ENCODE data around the gene SPATA19.
"Not testable (repeated sequence)": the region's sequence is repeated elsewhere in the genome, so short reads cannot be mapped to it uniquely, and the experiment has no call there.

The SPATA19 gene, protein sequence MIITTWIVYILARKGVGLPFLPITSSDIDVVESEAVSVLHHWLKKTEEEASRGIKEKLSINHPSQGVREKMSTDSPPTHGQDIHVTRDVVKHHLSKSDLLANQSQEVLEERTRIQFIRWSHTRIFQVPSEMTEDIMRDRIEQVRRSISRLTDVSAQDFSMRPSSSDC

DNA sequence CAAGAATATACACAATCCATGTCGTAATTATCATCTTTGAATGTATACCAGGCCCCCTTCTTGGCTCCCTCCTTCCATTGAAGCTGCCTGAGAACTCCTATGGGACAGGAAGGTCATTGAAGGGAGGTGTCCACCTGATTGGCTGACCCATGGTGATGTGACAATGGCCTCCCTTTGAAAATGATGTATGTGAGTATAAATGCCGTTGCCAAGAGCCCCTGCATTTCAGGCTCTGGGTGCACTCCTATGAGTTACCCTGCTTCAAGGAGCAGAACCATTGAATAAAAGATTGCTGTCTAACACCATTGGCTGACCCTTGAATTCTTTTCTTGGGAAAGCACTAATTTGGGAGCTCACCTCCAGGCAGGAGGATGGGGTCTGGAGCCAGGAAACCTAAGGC, at the start of gene SPATA19:
Gene SPATA19 (minus strand): TSS at position 101 of the 400 bp plus-strand sequence. CDS start 67 bp downstream, at position 34.
- DNase-seq: no peak

DNA sequence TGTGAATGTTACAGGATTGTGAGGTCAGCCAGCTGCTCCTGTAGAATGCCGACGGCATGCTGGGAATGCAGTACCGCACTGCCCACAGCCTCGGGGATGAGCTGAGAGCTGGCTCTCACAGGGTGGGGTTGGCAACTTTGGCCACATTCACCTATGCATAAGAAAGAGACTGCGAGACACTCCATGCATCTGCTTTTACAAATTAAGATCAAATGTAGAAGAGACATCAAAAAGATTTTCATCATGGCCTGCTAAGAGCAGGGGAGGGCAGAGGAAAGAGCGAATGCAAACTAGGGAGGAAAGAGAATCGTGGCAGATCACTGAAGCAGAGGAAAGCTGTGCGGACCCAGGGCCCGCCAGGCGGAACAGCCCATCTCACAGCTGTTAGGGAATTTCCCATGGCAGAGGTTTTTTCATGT, 49.8 kb upstream of the SPATA19 start:
- peak; percentile 71 for DNase-seq

DNA sequence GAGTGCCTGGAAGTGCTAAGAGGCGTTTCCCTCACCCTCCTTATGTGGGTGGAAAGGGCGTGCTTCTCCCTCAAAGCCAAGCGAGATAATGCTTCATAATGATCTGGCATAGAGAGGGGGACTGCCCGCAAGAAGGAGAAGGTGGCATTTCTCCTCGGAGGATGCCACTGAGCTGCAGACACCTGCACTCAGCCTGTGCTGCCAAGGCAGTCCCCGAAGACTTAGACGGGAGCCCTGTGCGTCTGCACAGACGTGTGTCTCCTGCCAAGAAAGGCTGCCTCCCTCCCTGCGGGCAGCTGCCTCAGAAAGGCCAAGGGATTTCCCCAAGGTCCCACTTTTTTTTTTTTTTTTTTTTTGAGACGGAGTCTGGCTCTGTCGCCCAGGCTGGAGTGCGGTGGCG, 48.1 kb upstream of the SPATA19 start:
- no peak for DNase-seq

DNA sequence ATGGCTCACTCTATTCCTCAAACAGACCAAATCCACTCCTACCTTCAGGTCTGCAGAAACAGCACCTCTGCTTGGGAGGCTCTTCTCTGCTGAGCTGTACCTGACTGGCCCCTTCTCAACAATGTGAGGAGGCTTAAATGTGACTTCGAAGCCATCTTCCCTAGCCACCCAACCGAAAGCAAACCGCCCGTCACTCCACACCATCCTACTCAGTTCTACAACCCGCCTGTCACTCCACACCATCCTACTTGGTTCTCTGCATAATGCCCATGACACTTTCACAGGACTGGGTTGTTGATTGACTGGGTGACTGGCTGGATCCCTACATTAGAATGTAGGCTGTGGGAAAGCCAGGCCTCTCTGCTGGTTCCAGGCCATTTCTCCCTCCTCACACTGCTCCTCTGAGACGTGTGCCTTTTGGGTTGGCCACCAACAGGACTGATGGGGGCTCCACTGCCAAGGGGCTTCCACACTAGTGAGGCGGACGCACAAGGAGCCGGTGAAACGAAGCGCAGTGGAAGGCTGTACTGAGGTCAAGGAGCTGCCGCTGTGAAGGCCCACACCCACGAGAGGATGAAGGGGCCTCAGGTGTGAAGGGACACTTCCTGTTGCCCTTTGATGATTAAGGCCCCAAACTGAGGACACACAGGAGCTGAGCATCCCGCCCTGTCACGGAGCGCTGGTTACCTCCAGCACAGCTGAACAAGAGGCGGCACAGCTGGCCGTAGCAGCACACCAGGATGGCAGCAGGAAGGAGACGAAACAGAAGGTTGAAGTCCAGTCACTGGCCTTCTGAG, 47.5 kb upstream of the SPATA19 start:
- no peak for DNase-seq

DNA sequence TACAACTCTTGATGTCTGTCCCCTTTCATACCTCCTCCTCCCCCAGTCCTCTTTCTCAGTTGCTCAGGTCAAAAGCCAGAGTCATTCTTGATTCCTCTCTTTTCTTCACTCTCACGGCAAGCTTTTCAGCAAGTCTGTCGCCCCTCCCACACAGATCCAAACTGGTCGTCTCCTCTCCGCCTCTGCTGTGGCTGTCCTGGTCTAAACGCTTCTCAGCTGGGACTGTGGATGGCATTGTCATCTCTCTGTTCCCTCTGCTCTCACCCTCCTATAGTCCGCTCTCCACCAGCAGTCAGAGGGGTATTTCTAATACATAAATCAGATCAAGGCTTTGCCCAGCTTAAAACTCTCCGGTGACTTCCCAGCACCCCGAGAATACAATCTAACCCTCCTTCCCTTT, 46.8 kb upstream of the SPATA19 start:
- DNase-seq: no peak

DNA sequence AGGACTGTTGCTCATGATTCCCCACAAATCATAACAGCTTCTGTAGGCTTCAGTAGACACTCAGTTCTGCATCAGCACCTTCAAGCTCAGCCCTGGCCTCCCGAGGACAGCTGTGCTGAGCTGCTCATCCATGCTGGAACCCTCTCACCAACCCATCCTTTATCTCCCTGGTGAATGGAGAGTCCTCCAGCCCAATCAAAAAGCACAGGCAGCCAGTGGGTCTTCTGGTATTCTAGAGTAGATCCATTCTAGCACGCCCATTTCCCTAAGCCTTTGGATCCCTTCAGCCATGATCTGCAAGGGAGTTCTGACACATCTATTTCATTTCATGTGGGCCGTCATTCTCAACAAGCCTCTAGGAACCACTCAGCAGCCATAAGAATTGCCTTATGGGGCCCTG, 44.6 kb upstream of the SPATA19 start:
- DNase-seq: no peak

DNA sequence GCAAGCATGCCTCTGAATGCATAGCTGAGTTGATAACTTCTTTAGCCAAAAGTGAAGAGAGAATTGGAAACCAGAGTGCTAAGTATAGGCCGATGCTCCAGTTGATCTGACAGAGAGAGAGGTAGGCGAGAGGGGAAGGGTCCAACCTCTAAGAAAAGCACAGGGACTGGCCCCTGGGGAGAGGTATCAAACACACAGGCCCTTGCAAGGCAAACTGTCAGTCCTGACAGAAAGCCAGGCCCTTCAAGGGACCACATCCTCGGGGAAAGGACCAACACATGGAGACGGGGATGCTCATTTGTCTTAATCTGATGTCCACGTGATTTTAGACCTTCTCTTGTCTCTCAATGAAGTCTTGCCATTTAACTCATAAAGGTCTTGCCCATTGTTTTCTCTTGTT, 43.9 kb upstream of the SPATA19 start:
- DNase-seq: no peak

DNA sequence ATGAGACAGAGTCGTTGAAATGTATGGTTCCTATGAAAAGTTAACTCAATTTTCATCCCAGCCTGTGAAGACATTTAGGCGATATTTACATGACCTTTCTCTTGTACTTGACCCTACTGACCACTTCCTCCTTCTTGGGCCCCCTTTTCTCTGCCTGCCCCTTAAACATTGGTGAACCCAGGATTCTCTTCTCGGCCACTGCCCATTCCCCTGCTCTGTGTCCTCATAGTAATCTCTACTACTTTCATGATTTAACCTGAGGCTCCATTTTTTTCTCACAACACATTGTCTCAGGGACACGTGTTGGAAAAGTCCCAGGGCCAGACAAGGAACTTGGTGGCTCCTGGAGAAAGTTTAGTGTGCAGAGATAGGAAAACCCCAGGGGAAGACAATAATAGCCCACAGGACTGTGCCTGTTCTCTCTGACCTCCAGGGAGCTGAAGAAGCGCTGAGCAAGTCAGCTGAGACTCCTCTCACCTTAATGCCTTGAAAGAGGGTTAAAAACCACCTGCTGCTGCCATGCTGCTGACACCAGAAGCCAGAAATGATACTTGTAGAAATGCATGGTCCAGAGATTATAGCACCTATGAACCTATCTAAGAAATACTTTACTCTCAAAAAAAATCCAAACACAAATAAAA, 42.5 kb upstream of the SPATA19 start:
- DNase-seq: no peak

DNA sequence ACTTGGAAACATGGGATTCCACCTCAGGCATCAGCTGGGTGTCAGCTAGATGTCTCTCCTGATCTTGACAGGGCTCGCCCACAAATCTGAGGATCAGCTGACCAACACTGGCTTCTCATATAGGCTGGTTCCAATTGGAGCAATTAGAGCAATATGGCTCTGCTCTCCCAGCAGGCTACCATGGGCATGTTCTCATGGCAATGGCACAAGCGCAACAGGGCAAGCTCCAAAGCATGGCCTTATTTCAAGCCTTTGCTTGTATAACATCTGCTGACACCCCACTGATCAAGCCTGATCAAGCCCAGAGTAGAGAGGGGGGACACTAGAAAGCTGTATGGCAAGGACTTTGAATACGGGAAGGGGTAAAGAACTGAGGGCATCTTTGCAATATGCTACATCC, 40.7 kb upstream of the SPATA19 start:
- no peak for DNase-seq

DNA sequence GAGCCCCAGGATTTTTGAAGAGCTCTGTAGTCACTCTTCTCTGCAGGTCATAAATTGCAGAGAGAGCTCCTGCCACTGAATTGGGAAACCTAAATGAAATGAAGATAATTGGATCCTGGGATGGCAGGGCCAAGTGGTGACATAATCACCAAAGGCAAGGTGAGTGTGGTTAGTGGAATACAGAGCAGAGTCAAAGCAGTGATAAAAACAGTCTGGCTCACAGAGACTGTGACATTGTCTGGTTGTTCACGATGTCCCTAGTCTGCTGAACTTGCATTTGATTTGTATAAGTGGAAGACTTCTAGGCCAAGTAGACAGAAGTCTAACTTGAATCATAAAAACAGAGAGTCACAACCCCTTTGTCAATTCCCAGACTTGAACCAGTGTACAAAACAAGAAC, 26.8 kb upstream of the SPATA19 start:
- no peak for DNase-seq

DNA sequence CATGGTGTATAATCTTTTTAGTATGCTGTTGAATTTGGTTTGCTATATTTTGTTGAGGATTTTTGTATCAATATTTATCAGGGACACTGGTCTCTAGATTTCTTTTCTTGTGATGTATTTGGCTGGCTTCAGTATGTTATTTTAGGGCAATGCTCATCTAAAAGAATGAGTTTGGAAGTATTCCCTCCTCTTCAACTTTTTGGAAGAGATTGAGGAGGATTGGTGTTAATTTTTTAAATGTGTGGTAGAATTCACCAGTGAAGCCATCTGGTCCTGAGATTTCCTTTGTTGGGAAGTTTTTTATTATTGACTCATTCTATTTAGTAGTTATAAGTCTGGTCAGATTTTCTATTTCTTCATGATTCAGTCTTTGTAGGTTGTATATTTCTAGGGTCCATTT, 22.1 kb upstream of the SPATA19 start:
- no peak for DNase-seq

DNA sequence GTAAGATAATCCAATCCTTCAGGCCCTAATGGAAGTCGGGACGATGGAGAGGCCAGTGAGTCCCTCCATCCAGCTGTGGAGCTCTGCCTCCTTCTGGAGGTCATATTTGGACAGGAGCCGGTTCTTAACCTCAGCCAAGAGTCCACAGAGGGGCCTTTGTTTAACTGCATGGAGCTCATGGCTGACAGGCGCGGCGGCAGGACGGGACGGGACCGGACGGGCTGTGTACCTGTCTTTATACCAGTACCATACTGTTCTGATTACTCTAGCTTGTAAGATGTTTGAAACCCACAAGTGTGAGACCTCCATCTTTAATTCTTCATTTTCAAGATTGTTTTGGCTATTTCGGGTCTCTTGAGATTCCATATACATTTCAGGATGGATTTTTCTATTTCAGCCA, 20.2 kb upstream of the SPATA19 start:
- no peak for DNase-seq

DNA sequence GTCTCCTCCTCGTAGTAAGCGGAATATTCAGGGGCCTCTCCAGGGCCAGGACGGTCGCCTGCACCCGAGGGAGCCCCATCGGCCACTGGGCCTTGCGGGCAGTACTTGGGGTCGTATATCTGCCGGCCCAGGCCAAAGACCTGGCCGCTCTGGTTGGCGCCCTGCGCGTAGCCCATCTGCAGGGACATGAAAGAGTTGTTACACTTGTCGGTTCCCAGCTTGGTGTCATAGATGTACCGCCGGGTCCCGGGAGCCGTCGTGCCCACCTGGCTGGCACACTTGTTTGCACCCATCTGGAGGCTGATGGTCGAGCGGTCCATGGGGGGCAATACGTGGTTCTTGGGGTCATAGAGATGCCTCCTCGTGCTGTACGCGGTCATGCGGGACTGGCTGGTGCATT, 19.4 kb upstream of the SPATA19 start:
- DNase-seq: no peak

DNA sequence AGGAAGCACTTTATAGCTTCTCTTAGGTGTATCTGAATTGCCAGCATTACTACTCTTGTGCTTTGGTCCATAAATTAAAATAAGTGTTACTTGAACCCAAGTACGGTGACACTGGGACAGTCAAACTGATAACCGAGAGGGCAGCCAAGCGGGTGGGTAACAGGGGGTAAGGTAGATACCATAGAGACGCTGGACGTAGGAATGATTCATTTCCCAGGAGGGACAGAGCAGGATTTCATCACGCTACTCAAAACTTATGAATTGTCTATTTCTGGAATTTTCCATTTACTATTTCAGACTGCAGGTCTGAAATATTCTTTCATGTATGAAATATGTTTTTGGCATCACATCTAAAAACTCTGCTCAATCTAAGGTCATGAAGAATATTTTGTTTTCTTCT, 14.8 kb upstream of the SPATA19 start:
- no peak for DNase-seq

DNA sequence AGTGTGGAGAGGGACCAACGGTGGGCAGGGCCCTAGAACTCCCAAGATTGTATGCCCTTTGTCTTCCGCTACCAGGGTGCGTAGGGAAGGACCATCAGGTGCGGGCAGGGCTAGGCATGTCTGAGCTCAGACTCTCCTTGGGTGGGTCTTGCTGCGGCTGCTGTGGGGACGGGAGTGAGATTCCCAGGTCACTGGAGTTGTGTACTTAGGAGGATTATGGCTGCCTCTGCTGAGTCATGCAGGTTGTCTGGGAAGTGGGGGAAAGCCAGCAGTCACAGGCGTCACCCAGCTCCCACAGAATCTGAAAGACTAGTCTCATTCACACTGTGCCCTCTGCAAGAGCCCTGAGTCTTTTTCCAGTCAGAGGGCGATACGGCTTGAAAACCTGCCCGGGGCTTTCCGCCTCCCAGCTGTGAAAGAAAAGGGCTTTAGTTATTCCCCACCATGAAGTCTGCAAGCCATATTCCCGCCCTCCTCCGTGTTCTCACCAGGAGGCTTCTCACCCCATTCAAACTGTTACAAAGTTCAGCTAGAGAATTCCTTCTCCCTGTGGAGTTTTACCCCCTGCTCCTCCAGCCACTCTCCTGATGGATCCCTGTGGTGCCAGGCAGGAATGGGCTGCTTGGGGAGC, 9.1 kb upstream of the SPATA19 start:
- not testable (repeated sequence) for DNase-seq

DNA sequence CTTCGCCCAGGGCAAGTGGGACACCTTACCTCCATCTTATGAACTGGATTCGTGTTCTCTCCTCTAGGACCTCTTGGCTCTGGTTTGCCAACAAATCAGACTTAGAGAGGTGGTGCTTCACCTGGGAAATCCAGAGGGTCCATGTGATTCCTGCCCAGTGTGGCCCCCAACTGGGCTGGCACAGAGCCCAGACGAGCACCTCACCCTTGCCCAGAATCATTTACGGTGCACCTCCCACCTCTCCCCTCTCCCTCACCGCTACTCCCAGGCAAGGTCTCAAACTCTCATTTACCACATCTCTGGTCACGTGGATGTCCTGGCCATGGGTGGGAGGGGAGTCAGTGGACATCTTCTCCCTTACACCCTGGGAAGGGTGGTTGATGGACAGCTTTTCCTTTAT, 1.1 kb downstream of the SPATA19 start:
- DNase-seq: no peak

DNA sequence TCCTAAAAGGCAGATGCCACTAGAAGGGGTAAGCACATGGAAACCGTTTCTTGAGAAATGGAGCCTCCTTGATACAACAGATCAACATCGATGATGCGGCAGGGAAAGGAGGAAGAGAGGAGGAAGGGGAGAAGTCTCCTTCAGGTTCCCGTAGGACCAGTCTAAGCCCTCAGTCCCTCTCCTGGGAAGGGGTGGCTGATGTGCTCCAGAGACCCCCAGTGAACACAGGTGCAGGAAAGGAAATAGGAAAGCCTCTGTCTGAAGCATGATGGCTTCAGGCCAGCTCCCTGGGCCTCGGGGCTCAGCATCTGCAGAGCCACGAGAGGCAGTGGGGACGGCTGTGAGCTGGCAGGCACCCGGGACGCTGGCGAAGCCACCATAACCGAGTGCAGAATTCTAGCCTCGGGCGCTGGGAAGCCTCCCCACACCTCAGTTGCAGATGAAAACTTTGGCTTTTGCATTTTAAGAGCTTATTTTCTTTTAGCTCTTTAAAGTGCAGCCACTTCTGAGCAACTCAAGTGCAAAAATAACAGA, 1.8 kb downstream of the SPATA19 start:
- no peak for DNase-seq

DNA sequence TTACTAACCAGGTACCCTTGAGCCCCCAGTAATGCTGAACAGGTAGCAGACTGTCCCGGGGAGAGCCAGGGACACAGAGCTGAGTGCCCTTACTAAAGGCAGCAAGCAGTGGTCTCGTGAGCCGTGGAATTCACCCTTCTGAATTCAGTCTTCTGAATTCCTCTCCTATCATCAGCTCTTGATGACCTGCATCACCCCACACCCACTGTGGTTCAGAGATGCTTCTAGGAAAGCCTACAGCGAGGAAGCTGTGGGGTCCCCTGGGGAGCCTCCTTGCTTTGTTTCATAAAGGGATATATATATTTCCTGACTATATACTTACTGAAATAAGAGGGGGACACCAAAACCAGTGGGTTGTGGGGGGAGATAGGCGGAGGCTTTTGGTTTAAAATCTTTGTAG, 2.6 kb downstream of the SPATA19 start:
- DNase-seq: no peak

DNA sequence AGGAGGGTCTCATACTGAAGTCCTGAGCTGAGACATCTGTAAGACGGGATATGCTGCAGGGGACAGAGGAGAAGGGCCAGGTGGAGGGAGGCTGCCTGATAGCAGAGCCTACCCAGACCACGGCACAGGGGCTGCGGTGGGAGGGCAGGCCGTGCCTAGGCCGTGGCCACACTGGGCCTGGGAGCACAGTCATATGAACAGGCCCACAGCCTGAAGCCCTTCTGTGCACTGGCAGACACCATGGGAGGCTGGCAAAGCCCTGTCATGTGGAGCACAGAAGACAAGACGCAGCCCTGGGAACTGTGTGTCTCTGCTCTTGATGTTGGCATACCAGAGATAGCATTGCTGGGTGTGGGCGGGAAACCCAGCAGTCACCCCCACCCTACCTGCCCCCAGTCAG, 3.3 kb downstream of the SPATA19 start:
- no peak for DNase-seq

DNA sequence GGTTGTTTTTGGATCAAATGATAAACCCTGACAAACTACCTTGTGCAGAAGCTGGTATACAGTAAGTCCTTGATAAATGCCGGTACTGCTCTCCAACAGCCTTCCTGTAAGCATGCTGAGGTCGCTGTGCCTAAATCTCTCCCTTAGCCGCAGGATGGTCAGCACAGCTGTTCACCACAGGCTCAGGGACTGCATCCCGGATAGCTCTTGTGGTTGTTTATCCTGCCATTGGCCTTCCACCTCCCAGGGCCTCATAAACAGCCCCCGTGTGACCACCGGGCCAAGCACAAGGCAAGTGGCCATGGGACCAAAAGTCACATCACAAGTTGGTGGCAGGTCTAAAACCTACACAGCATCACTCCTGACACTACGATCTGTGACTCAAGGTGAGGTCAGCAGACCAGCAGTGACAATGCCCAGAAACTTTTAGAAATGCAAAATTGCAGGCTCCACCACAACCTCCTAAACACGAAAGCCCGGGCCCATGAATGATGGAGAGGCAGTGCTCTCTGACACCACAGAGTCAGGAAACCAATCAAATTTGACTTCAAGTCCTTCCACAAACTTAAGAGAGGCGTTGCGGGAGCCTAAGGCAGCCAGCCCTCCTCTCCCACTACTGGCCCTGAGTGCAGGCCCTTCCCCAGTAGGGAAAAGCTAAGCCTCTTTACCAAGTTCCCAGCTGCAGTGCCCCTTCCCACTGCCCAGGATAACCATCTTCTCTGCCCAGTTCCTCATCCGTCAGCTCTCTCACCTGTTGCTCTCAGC, 3.9 kb downstream of the SPATA19 start:
- DNase-seq: no peak

DNA sequence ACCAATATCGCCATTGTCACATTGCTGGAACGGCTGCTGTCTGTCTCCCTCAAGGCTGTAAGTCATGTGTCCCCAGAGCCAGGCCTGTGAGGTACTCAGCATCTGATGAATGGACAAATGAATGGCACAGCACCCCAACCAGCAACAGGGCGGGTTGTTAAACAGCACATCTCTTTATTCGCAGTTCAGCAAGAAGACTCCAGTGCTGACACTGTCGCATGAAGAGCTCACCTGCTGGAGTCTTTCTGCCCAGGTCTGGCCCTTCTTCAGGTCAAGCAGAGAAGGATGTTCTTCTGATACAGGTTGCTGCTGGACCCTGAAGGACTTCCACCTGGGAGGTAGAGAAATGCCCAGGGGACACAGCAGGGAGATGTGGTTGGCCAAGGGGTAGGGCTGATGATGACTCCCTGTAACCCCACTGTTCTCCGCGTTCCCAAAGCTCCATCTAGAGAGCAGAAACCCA, 4.8 kb downstream of the SPATA19 start:
- DNase-seq: no peak

All from retina (tissue), 1 donor.